Stimulated activated CD4-positive, alpha-beta T cell treated with anti-CD3 and anti-CD28 coated beads, Interleukin-12 subunit alpha, Interleukin-12 subunit beta, amount 100 ng/mL, for 4 hours (primary cell): ENCODE data around the gene SLC66A1.
A peak's percentile ranks its signal among the peaks of the same experiment; 100 is the strongest.
"Not testable (repeated sequence)": the region's sequence is repeated elsewhere in the genome, so short reads cannot be mapped to it uniquely, and the experiment has no call there.

ENCODE experiments used
- DNase-seq: peaks from one replicate; pipeline ENCODE4 v3.0.0-alpha.2; 2020

Gene SLC66A1, protein sequence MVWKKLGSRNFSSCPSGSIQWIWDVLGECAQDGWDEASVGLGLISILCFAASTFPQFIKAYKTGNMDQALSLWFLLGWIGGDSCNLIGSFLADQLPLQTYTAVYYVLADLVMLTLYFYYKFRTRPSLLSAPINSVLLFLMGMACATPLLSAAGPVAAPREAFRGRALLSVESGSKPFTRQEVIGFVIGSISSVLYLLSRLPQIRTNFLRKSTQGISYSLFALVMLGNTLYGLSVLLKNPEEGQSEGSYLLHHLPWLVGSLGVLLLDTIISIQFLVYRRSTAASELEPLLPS

GRCh38 chr1:19311931-19312781, at the start of gene SLC66A1, which contains the start of gene AKR7A2:
Gene SLC66A1, plus strand, starts transcription at chr1:19312326. Its CDS starts 5,352 bp downstream, at chr1:19317678.
Gene AKR7A2, minus strand, starts transcription at chr1:19312144. Its CDS starts 20 bp downstream, at chr1:19312124.
- DNase-seq: peak; percentile 87

GRCh38 chr1:19262744-19263143, 49.4 kb upstream of the SLC66A1 start:
- DNase-seq: no peak

- DNase-seq: no peak
Observed at GRCh38 chr1:19268445-19268844, 43.7 kb upstream of the SLC66A1 start.

DNA sequence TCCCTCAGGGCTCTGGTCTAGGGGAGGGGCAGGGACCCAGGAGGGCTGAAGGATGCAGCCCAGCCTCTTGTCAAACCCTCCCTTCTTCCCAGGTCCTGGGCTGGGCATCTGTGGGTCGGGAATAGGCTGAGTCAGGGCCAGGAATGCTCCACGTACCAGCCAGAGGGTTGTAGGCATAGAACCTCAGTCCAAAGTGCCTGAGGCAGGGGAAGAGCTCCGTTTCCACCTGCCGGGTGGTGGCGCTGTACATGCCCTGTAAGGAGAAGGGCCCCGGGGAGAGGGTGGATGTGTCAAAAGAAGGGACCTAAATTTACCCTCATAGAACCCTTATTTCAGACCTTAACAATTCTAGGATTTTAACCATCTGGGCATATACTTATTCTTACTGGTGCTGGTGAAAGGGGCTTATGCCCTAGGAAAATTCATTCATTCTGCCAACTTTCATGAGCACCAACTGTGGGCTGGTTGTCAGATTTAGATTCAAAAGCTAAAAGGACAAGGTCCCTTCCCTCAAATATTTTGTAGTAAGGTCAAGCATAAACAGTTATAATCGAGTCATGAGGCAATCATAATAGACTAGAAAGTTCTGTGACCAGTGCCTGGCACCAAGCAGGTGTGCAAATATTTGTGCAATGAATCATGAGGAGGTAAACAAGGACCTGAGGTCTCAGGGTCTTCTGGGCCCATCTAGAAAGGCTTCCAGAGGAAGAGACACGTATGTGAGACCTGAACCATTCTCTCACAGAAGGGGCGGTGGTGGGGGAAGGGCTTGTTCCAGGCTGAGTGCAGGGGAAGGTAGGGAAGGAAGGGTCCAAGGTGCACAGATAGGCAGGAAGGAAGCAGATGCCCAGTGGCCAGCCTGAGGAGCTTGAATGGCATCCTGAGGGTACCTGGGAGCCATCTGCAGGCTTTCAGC, 42.4 kb upstream of the SLC66A1 start:
- DNase-seq: not testable (repeated sequence)

- not testable (repeated sequence) for DNase-seq
Observed at GRCh38 chr1:19270343-19270730, 41.8 kb upstream of the SLC66A1 start.

GRCh38 chr1:19272064-19272463, 40.1 kb upstream of the SLC66A1 start:
- no peak for DNase-seq

- DNase-seq: no peak
Observed at GRCh38 chr1:19273106-19273843, 38.9 kb upstream of the SLC66A1 start.

DNA sequence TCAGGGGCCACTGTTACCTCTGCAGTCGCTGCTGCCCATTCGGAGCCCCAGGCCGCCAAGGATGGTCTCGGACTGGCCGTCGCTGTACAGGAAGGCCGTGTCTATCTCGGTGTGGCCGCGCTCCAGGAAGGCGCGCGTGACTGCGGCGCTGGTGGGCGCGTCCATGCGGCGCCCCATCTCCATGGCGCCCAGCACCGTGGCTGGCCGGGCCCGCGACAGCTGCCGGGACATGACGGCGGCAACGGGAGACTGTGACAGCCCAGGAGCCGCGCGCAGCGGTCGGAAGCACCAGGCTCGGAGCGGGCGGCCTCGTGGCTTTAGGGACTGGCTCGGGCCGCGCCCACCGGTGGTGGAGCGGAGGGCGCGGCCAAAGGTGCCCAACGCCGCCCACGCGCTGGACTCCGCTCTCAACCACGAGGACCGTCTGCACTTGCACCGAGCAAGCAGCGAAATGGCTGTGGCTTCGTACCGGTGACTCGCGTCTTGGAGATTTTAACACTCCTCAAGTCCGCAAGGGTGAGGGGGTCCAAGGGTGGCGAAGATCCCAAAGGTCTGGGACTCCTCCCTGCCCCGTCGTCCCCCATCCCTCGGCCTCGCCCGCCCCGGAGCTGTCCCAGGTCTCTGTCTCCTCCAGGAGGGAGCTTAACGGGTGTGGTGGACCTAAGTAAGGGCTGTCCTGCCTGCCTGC, 38.1 kb upstream of the SLC66A1 start:
- not testable (repeated sequence) for DNase-seq

DNA sequence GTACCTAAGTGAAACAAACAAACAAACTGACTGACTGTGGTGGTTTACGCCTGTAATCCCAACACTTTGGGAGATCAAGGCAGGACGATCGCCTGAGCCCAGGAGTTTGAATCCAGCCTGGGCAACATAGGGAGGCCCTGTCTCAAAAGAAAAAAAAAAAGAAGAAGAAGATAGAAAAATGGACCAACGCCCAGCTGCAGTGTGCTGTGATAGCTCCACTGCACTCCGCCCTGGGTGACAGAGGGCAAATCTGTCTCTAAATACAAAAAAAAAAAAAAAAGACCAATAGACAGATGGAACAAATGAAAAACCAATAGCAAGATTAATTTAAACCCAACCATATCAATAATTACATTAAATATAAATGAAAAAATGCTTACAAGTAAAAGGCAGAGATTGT, 37.5 kb upstream of the SLC66A1 start:
- no peak for DNase-seq

GRCh38 chr1:19283891-19284290, 28.2 kb upstream of the SLC66A1 start:
- DNase-seq: no peak

- no peak for DNase-seq
Observed at GRCh38 chr1:19284881-19285280, 27.2 kb upstream of the SLC66A1 start.

DNA sequence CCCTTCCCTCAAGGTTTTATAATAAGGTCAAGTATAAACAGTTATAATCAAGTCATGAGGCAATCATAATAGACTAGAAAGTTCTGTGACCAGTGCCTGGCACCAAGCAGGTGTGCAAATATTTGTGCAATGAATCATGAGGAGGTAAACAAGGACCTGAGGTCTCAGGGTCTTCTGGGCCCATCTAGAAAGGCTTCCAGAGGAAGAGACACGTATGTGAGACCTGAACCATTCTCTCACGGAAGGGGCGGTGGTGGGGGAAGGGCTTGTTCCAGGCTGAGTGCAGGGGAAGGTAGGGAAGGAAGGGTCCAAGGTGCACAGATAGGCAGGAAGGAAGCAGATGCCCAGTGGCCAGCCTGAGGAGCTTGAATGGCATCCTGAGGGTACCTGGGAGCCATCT, 26.8 kb upstream of the SLC66A1 start:
- not testable (repeated sequence) for DNase-seq

- DNase-seq: not testable (repeated sequence)
Observed at GRCh38 chr1:19285807-19286206, 26.3 kb upstream of the SLC66A1 start.

- no peak for DNase-seq
Observed at GRCh38 chr1:19287436-19288185, 24.5 kb upstream of the SLC66A1 start.

- DNase-seq: peak; percentile 58
Observed at GRCh38 chr1:19288324-19289241, 23.5 kb upstream of the SLC66A1 start, which contains the start of gene AKR7A3. Gene AKR7A3, minus strand, starts transcription at chr1:19288770. Its CDS starts 61 bp downstream, at chr1:19288709.

DNA sequence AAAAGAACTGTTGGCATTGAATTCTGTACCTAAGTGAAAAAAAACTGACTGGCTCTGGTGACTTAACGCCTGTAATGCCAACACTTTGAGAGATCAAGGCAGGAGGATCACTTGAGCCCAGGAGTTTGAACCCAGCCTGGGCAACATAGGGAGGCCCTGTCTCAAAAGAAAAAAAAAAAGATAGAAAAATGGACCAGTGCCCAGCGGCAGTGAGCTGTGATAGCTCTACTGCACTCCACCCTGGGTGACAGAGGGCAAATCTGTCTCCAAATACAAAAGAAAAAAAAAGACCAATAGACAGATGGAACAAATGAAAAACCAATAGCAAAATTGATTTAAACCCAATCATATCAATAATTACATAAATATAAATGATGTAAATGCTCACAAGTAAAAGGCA, 22.9 kb upstream of the SLC66A1 start:
- DNase-seq: no peak

DNA sequence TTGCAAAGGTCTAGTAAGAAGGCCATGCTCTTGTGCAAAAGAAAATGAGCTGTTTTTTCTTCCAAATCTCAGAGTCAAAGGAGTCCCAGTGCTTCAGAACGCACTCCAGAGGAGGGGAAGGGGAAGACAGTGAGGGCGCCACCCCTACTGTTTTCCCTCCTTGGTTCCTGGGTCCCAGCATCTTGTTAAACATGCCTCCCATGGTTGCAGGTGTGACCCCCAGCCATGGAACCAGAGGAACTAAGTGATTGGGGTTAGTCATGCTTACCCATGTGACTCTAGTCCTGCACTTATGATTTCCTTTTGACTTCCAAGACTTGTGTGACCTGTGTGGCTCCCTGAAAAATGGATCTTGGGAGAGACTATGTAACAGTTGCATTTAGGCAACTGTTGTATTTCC, 17.5 kb upstream of the SLC66A1 start:
- DNase-seq: no peak

DNA sequence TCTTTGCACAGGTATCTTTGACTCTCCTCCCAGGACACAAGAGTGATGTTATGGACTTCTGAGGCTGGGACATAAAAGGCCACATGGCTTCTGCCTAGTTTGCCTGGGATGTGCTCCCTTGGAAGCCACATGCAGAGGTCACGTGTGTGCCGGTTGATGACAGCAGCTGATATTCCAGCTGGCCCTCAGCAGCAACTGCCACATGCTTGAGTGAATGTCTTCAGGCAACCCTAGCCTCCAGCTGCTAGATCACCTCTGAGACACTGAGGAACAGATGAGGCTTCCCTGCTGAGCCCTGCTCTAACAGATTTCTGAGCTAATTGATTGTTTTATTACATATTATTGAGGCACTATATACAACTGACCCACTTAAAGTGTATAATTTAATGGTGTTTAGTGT, 11.9 kb upstream of the SLC66A1 start:
- DNase-seq: no peak

DNA sequence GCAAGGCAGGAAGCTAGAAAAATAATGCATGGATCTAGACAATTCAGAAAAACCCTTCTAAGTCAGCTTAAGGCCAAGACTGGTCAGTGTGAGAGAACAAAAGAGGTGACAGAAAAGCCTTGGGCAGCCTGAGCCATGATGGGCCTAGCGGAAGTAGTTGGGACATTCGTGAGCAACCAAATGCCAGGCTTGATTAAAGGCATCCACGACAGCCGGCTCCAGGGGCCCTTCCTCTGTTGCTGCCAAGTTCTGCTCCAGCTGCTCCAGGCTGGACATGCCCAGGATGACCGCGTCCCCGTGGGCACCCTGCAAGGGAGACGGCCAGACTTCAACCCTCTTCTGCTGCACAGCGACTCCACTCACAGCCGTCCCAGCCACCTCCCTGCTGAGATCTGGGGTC, 8.0 kb upstream of the SLC66A1 start:
- DNase-seq: not testable (repeated sequence)

- no peak for DNase-seq
Observed at GRCh38 chr1:19305880-19306279, 6.2 kb upstream of the SLC66A1 start.
